Colonic mucosa (tissue), 4 donors: ENCODE measurements around the gene HYAL2. TPM values are rescaled to one million over a fixed set of nuclear protein-coding genes. Genes with fewer than 3 reads are reported as not detected.

Experiments
- DNase-seq: peaks from one replicate; pipeline ENCODE4 v3.0.0-alpha.2; 2020
- H3K27ac ChIP-seq: fragments of 200-600 bp; one replicate; pipeline ENCODE4 v1.8.0; 2021
- H3K27me3 ChIP-seq: fragments of 200-600 bp; one replicate; pipeline ENCODE4 v1.8.0; 2021
- H3K36me3 ChIP-seq: fragments of 200-600 bp; one replicate; pipeline ENCODE4 v1.8.0; 2021
- H3K4me1 ChIP-seq: fragments of 200-600 bp; one replicate; pipeline ENCODE4 v1.8.0; 2021; ENCODE audit warnings: mild to moderate bottlenecking
- H3K4me3 ChIP-seq: fragments of 200-600 bp; one replicate; pipeline ENCODE4 v1.8.0; 2021
- H3K9ac ChIP-seq, 2 donors: one replicate each; pipeline ENCODE4 v1.7.0; 2013; ENCODE audit warnings: control low read depth in 2 of 2, low read depth in 2 of 2, low read length in 2 of 2
- H3K9me3 ChIP-seq: fragments of 200-600 bp; one replicate; pipeline ENCODE4 v1.8.0; 2021
- intact Hi-C: fragments of 100-400 bp; cut with DNase I; formaldehyde crosslinking; loops from one replicate; pipeline ENCODE4 v1.14.1; 2022
- total RNA-seq, 2 donors: library from RNA; stranded (reverse); fragmentation: NEBNext Ultra II Directional in 1 of 2; extraction: Animal tissue kit (Norgen Biotek cat#: 25700) in 1 of 2; gene quantifications; one replicate each; pipeline ENCODE4 v1.2.1, GENCODE V29; 2021
- TF ChIP-seq, protein P1 (sequence below): fragments of 200-600 bp; IDR thresholded peaks from one replicate; pipeline ENCODE4 v1.8.0; 2022; ENCODE audit warnings: antibody characterized with exemption, mild to moderate bottlenecking
- donor health status: healthy.
- donor health status: DM: no; HTN: no; CAD: no.
- donor health status: DM: no; HTN: no; CAD: no.

The HYAL2 gene
- total RNA-seq, 2 donors from 2014 or later, result 31.3 to 37.1 TPM

DNA sequence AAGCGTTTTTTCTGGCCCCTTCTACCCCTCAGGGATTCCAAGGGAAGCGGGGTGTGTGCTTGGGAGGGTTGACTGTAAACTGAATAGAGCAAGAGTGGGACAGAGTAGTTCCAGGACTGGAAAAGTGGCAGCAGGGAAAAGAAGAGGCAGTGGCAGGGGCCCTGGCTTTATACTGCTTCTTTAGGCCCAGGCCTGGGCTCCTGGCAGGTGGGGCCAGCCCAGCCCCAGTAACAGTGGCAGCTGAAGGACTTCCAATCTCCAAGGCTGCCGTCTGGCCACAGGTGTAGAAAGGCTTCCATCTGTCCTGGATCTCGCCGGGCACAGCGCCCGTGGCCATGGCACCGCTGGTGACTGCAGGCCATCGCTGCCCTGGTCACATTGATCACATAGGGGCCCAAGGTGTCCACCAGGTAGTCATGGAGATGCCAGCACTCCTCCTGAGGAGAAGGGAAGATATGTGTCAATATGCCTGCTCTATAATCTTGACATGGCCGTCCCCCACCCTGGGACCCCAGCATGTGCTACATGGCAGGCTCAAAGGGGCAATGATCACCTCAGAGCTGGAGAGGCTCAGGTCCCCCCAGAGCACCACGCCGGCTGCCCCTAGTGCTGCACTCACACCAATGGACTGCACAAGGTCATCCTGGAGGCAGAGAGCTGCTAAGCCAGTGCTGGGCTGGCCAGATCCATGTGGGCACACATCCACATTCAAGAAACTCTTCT lies 29.3 kb downstream of the HYAL2 start:
- DNase-seq, result no peak
- Histone ChIP-seq H3K4me1 (peaks cover 10% of the 10 kb centered on the region), H3K9ac (peak overlapping the region; percentile 60 to 90), H3K9me3 (no peaks in the 10 kb centered on the region), H3K27me3 (no peaks in the 10 kb centered on the region), H3K4me3 (no peak overlapping the region), H3K36me3 (no peaks in the 10 kb centered on the region), H3K27ac (peak overlapping the region; percentile 57)
- TF ChIP-seq, protein P1, sequence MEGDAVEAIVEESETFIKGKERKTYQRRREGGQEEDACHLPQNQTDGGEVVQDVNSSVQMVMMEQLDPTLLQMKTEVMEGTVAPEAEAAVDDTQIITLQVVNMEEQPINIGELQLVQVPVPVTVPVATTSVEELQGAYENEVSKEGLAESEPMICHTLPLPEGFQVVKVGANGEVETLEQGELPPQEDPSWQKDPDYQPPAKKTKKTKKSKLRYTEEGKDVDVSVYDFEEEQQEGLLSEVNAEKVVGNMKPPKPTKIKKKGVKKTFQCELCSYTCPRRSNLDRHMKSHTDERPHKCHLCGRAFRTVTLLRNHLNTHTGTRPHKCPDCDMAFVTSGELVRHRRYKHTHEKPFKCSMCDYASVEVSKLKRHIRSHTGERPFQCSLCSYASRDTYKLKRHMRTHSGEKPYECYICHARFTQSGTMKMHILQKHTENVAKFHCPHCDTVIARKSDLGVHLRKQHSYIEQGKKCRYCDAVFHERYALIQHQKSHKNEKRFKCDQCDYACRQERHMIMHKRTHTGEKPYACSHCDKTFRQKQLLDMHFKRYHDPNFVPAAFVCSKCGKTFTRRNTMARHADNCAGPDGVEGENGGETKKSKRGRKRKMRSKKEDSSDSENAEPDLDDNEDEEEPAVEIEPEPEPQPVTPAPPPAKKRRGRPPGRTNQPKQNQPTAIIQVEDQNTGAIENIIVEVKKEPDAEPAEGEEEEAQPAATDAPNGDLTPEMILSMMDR, result no peak
- intact Hi-C loops, result no loop called here

DNA sequence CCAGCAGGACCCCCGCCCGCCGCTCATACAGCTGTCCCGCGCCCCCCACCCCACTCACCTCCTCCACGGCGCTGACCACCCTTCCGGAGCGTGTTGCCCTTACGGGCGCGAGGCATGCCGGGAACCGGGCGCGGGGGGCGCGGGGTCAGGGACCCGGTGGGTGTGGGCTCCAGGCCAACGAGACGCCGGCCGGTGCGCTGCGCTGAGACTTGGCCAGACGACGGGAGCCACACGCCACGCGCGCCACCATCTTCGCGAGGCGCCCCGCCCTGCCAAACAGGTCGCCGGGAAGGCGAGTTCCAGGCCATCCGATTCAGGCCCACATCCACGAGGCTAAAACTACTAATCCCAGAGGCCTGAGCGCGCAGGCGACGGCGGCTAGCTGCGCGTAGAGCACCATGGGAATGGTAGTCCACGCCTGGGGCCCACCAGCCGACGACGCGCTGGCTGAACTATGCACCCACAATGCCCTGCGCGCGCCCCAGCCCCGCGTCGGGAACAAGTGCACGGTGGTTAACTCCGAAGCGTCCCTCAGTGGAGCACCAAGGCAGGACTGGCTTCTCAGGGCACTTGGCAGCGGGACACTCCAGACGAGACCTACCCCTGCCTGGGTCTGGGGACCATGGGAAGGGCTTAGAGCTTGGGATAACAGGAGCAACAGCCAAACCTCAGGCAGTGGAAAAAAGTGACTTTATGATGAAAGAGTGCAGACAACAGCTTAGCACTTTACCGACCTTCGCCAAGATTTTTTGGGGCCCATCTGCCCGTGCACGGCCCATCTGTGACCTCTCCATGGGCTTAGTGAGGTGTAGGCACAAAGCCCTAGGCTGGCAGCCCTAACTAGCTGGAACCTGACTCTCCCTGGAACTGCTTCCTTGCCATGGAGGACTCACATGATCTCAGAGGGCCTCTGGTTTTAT lies 30.1 kb downstream of the HYAL2 start, which contains the start of gene IFRD2:
Gene IFRD2 (minus strand): TSS at position 271 of the 920 bp plus-strand sequence. CDS start 155 bp downstream, at position 116.
- H3K9ac ChIP-seq, result peak within 1 kb of the TSS; percentile 80 to 94
- peak within 1 kb of the TSS; percentile 57 for H3K27ac ChIP-seq
- no peaks in the 10 kb centered on the region for H3K36me3 ChIP-seq
- intact Hi-C loops, result no loop called here
- no peaks in the 10 kb centered on the region for H3K27me3 ChIP-seq
- H3K4me1 ChIP-seq, result peaks cover 8% of the 10 kb centered on the region
- TF ChIP-seq, protein P1, result no peak
- peak within 1 kb of the TSS; percentile 87 for H3K4me3 ChIP-seq
- no peaks in the 10 kb centered on the region for H3K9me3 ChIP-seq
- peak; percentile 97 for DNase-seq

DNA sequence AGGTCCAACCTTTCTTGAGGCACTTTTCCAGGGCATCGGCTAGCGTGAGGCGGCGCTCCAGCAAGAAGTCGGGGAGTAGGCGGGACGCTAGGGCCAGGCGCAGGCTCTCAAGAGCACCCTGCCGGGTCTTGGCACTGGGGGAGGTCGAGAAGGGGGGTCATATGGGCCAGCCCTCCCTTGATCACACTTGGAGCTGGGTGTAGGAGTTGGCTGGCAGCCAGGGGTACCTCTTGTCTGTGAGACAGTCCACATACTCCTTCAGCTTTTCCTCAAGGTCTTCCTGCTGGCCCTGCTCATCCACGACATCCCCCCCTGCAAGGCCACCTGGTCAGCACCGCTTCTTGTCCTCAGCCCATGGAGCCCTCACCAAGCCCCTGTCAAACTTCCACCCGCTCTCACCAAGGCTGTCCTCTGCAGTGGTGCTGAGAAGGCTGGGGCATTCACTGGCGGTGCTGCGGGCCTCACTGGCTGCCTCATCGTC lies 32.3 kb downstream of the HYAL2 start:
- peaks cover 8% of the 10 kb centered on the region for H3K4me1 ChIP-seq
- H3K9ac ChIP-seq, result no peak overlapping the region
- DNase-seq, result peak; percentile 31
- intact Hi-C loops, result no loop called here
- no peaks in the 10 kb centered on the region for H3K9me3 ChIP-seq
- no peak overlapping the region for H3K27ac ChIP-seq
- TF ChIP-seq, protein P1, result no peak
- no peaks in the 10 kb centered on the region for H3K27me3 ChIP-seq
- H3K36me3 ChIP-seq, result no peaks in the 10 kb centered on the region
- H3K4me3 ChIP-seq, result no peak overlapping the region

DNA sequence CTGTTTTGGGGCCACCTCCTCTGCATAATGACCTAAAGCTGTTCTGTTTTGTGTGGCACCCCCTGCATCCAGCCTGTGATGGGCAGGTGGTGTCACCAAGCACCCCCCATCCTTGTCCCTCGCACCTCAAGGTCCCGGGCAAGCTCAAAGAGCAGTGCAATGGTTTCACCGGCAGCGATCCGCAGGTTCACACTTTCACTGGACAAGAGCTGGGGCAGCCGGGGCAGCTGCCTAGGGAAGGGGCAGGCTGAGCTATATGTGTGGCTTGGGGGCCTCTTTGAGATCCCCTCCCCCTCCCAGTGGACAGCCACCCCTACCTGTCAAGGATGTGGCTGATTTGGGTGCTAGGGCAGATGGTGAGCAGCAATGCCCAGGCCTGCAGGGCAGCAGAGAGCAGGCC lies 33.4 kb downstream of the HYAL2 start:
- DNase-seq, result no peak
- H3K36me3 ChIP-seq, result no peaks in the 10 kb centered on the region

More for the DNA sequence above, 33.4 kb downstream of the HYAL2 start:
- Histone ChIP-seq H3K9ac (no peak overlapping the region), H3K9me3 (no peaks in the 10 kb centered on the region), H3K27me3 (no peaks in the 10 kb centered on the region), H3K27ac (no peak overlapping the region), H3K4me3 (no peak overlapping the region), H3K4me1 (peaks cover 8% of the 10 kb centered on the region)
- intact Hi-C loops, result no loop called here
- TF ChIP-seq, protein P1, result no peak
